ENCODE data around the gene PCID2.

PCID2 gene

DNA sequence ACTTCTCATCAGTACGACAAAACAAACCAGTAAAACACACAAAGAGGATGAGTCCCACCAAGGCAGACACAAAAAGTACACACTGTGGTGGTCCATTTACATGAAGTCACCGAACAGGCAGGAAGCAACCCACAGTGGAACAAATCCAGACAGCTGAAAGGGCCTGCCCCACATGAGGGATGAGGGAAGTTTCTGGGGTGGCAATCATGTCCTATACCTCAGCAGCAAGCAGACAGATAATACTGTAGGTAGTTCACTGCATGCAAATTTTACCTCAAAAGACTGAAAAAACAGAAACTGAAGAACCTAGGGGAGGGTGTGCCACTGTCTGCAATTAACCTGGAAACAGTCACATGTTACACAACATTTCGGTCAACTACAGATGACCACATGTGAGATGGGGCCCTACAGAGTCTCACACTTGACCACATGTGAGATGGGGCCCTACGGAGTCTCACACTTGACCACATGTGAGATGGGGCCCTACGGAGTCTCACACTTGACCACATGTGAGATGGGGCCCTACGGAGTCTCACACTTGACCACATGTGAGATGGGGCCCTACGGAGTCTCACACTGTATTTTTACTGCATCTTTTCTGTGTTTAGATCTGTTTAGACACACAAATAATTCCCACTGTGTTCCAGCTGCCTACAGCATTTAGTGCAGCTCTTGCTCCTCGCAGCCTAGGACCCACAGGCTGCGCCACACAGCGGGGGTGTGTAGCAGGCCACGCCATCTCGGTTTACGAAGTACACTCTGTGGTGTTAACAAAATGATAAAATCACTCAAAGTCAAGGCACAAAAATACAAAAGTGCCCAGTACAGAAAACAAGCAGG lies 22.2 kb downstream of the PCID2 start:
- peak overlapping the region; percentile 42 for H3K4me3 Mint-ChIP-seq
- DNase-seq (no peak), ATAC-seq (peak; percentile 73)
- H3K36me3 Mint-ChIP-seq (ENCODE audit: low read depth), result peaks cover 67% of the 10 kb centered on the region
- H3K4me1 Mint-ChIP-seq, result peaks cover 38% of the 10 kb centered on the region
- H3K27ac Mint-ChIP-seq, result peak overlapping the region; percentile 57
- no peaks in the 10 kb centered on the region for H3K27me3 Mint-ChIP-seq
- H3K9me3 Mint-ChIP-seq, result no peaks in the 10 kb centered on the region

DNA sequence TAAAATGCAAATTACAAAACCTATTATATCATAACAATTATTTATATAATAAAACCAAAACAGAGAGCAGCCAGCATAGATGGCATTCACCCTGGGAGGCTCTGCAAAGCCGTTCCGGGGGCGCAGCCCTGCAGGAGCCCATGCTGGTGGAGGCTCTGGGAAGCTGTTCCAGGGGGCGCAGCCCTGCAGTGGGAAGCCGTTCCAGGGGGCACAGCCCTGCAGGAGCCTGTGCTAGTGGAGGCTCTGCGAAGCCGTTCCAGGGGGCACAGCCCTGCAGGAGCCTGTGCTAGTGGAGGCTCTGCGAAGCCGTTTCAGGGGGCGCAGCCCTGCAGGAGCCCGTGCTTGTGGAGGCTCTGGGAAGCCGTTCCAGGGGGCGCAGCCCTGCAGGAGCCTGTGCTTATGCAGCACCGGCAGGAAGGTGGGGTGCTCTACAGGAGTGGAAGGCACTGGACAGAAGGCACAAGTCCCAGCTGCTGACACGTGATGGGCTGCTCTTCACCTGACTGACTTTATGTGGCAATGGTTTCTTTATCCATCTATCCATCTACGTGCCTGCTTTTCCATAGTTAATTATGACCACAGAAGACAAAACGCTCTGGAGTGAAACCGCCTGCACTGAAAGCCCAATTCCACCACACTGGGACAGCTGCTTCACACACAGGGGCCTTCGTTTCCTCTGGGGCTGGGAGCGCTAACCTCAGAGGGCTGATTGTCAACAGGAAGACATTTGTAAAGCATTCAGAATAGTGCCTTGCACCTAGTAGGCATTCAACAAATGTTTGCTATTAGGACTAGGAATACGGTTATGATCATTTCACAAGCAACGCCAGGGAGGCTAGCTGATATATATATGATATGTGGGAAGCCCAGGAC lies 23.7 kb downstream of the PCID2 start:
- DNase-seq (no peak), ATAC-seq (no peak)
- H3K4me3 Mint-ChIP-seq, result peak overlapping the region; percentile 51
- peaks cover 72% of the 10 kb centered on the region for H3K36me3 Mint-ChIP-seq (ENCODE audit: low read depth)
- no peaks in the 10 kb centered on the region for H3K27me3 Mint-ChIP-seq
- peaks cover 38% of the 10 kb centered on the region for H3K4me1 Mint-ChIP-seq
- no peaks in the 10 kb centered on the region for H3K9me3 Mint-ChIP-seq
- H3K27ac Mint-ChIP-seq, result peak overlapping the region; percentile 59

DNA sequence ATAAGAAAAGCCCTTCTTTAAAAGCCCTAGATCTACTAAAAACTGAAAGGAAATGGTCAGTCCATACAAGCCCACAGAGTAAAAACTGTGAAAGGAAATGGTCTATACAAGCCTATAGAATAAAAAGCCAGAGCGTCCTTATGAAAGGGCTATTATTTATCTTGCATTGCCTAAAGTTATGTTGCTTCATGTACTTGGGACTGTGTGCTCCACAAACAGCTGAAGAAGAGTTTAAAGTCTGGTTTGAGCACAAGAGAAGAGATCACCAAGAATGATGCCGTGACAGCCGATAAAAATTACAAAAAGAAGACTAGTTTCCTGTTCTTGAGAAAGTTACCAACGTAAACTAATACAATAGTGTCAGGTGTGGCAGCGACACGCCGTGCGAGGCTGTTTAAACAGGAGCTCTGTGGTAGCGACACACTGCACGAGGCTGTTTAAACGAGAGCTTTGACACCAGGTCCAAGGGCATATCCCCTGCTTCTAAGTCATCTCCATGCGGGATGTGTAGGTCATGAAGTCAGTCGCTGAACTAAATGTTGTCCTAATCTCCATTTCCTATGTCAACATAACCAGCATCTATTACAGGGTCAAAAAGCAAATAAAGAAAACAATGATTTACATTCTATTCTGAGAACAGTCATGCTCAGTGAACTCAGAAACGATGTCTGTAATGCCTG lies 24.9 kb downstream of the PCID2 start:
- no peak for DNase-seq
- Mint-ChIP-seq H3K27me3 (no peaks in the 10 kb centered on the region), H3K36me3 (ENCODE audit: low read depth) (peaks cover 70% of the 10 kb centered on the region), H3K4me3 (peak overlapping the region; percentile 6), H3K9me3 (no peaks in the 10 kb centered on the region), H3K27ac (no peak overlapping the region), H3K4me1 (peaks cover 35% of the 10 kb centered on the region)
- ATAC-seq, result no peak

DNA sequence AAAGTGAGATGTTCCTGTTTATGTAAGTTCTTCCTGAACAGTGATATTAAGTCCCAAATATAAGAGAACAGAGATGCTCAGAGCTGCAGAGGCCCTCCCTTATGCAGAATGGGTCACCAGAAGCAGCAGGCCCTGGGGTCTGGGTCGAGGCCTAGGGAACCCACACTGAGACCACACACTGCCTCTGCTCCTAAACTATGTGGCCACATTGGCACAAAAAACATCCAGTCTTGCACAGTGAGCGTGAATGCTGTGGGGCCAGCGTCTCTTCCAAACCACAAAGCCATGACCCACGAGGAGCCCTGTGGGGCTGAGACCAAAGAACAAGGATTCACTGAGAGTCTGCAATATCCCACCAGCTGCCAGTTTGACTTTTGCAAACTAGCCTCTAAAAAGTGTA lies 26.4 kb downstream of the PCID2 start:
- Mint-ChIP-seq H3K4me3 (no peak overlapping the region), H3K4me1 (peaks cover 28% of the 10 kb centered on the region), H3K27me3 (no peaks in the 10 kb centered on the region), H3K36me3 (ENCODE audit: low read depth) (peaks cover 64% of the 10 kb centered on the region), H3K9me3 (no peaks in the 10 kb centered on the region), H3K27ac (no peak overlapping the region)
- ATAC-seq (no peak), DNase-seq (no peak)

DNA sequence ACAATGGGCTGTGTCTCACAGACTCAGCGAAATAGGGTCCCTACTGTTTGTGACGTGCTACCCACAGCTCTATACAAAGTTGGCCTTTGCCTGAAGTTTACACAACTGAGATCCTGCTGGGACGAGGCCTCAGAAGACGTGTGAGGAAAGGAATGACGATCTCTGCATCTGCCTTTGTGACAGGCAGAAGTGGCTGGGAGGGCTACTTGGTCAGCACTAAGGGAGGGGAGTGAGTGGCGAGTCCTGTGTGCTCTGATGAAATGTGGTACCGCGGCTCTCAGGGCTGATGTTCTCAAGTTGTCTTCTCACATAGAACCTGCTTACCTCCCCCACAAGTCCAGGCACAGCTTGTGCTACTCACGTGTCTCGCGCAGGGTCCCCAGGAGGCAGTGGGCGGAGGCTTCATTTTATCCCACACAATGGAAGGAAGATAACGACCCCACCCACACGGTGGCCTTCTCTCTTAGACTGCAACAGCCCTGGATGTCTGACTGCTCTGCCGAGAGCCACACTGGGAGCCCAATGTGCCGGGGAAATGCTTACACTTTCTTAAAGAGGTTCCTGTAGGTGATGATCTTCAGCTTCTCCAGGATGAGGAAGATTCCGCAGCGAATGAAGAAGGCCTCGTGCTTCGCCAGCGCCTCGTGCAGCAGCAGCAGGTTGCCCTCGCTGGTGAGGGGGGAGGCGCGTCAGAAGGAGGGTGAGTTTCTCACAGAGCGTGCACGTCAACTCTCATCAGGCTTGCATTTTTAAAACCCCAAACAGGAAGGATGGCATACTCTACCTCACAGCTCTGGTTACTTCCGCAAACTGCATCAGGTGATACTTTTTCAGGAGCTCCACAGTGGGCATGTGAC lies 28.9 kb downstream of the PCID2 start:
- peaks cover 63% of the 10 kb centered on the region for H3K36me3 Mint-ChIP-seq (ENCODE audit: low read depth)
- no peaks in the 10 kb centered on the region for H3K27me3 Mint-ChIP-seq
- peaks cover 15% of the 10 kb centered on the region for H3K4me1 Mint-ChIP-seq
- no peak overlapping the region for H3K27ac Mint-ChIP-seq
- ATAC-seq (no peak), DNase-seq (no peak)
- no peak overlapping the region for H3K4me3 Mint-ChIP-seq
- H3K9me3 Mint-ChIP-seq, result no peaks in the 10 kb centered on the region

DNA sequence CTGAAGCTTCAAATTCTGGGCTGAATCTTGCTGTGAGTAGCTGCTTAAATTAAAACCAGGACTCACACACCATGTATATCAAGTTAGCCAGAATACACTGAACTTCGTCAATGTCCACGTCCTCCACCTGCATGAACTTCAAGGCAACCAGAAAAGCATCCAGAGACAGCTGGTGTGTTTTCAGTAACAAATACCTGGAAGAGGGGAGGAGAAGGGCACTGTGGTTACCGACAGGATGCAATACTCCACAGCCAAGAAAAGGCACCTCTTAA lies 29.6 kb downstream of the PCID2 start:
- H3K9me3 Mint-ChIP-seq, result no peaks in the 10 kb centered on the region
- H3K4me1 Mint-ChIP-seq, result peaks cover 12% of the 10 kb centered on the region
- no peaks in the 10 kb centered on the region for H3K27me3 Mint-ChIP-seq
- no peak overlapping the region for H3K4me3 Mint-ChIP-seq
- DNase-seq (no peak), ATAC-seq (no peak)
- H3K27ac Mint-ChIP-seq, result no peak overlapping the region
- H3K36me3 Mint-ChIP-seq (ENCODE audit: low read depth), result peaks cover 67% of the 10 kb centered on the region

DNA sequence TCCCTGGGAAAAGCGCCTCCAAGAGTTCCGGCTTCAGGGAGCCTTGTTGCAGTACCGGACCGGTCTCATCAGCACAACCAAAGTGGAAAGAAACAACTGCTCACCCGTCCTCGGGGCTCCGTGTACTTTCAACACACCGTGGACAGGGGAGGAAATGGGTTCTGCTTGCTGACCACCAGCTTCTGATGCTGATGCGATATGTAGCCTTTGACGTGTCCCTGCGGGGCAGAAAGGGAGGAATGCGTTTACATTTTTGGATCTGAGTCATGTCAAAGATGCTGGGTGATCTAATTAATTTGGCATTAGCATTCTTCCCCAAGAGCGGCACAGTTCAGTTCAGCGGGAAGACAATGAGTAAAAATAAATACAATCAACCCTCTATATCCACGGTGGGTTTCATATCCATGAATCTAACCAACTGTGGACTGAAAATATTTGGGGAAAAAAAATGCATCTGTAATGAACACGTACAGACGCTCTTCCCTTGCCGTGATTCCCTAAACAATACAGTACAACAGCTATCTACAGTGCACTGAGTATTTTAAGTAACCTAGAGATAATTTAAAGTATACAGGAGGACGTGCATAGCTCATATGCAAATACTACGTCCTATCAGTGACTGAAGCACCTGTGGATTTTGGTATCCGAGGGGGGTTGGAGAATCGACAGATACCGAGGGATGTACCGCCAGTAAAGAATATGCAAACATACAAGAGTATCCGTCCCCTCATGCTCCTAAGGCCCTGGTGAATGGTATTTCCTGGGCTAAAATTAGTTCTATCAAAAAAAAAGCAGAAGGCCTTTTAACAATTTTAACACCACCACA lies 30.2 kb downstream of the PCID2 start:
- DNase-seq (no peak), ATAC-seq (no peak)
- H3K36me3 Mint-ChIP-seq (ENCODE audit: low read depth), result peaks cover 61% of the 10 kb centered on the region
- no peaks in the 10 kb centered on the region for H3K27me3 Mint-ChIP-seq
- H3K4me3 Mint-ChIP-seq, result no peak overlapping the region
- H3K27ac Mint-ChIP-seq, result no peak overlapping the region
- no peaks in the 10 kb centered on the region for H3K9me3 Mint-ChIP-seq
- peaks cover 10% of the 10 kb centered on the region for H3K4me1 Mint-ChIP-seq

DNA sequence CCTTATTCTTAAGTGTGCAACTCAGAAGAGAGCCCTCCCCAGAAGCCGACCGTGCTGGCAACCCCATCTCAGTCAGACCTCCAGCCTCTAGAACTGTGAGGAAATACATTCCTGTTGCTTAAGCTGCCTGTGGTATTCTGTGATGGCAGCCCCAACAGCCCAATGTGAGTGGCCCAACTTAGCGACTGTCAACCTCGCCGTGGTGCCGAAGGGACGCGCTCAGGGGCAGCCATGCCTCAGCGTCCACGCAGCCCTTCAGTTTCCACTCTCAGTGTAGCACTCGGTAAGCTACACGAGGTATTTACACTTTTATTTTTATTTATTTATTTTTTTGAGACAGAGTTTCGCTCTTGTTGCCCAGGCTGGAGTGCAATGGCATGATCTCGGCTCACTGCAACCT lies 31.6 kb downstream of the PCID2 start:
- ATAC-seq, result no peak
- peaks cover 10% of the 10 kb centered on the region for H3K4me1 Mint-ChIP-seq
- DNase-seq, result no peak
- H3K27ac Mint-ChIP-seq, result no peak overlapping the region
- no peak overlapping the region for H3K4me3 Mint-ChIP-seq
- H3K36me3 Mint-ChIP-seq (ENCODE audit: low read depth), result peaks cover 52% of the 10 kb centered on the region
- H3K9me3 Mint-ChIP-seq, result no peaks in the 10 kb centered on the region
- no peaks in the 10 kb centered on the region for H3K27me3 Mint-ChIP-seq

DNA sequence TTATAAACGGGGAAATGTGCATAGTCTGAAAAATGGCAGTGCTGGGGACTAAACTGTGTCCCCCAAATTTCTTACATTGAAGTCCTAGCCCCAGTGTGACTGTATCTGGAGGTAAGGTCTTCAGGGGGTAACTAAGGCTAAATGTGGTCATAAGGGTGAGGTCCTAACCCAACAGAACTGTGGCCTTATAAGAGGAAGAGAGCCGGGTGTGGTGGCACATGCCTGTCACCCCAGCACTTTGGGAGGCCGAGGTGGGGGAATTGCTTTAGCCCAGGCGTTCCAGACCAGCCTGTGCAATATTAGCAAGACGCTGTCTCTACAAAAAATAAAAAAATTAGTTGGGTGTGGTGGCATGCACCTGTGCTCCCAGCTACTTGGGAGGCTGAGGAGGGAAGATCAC lies 32.2 kb downstream of the PCID2 start:
- peaks cover 47% of the 10 kb centered on the region for H3K36me3 Mint-ChIP-seq (ENCODE audit: low read depth)
- ATAC-seq (peak; percentile 70), DNase-seq (peak; percentile 44)
- H3K4me3 Mint-ChIP-seq, result no peak overlapping the region
- H3K9me3 Mint-ChIP-seq, result no peaks in the 10 kb centered on the region
- no peaks in the 10 kb centered on the region for H3K27me3 Mint-ChIP-seq
- peaks cover 10% of the 10 kb centered on the region for H3K4me1 Mint-ChIP-seq
- peak overlapping the region; percentile 68 for H3K27ac Mint-ChIP-seq

DNA sequence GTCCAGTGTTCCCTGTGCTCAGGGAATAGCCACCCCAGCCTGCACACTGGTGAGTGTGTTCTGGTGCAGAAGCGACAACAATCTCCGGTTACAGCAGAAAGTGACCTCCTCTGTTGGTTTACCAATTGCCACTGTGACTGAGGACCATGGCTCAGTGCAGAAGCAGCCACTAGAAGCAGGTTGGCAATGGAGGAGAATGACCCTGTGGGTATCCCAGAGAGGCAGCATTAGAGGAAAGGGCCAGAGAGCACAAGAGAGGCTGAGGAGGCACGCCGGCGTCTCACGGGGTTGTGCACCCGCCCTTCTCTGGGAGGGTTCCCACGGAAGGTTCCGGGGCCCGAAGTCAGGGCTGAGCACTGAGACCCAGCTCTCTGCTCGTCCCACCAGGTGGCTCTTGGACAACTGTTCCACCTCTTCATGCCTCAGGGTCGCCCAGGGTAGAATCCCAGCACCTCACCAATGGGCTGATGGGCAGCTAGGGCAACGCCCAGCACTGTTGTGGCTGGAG lies 36.0 kb downstream of the PCID2 start:
- Mint-ChIP-seq H3K27ac (no peak overlapping the region), H3K4me1 (peaks cover 9% of the 10 kb centered on the region)
- no peak for ATAC-seq

DNA sequence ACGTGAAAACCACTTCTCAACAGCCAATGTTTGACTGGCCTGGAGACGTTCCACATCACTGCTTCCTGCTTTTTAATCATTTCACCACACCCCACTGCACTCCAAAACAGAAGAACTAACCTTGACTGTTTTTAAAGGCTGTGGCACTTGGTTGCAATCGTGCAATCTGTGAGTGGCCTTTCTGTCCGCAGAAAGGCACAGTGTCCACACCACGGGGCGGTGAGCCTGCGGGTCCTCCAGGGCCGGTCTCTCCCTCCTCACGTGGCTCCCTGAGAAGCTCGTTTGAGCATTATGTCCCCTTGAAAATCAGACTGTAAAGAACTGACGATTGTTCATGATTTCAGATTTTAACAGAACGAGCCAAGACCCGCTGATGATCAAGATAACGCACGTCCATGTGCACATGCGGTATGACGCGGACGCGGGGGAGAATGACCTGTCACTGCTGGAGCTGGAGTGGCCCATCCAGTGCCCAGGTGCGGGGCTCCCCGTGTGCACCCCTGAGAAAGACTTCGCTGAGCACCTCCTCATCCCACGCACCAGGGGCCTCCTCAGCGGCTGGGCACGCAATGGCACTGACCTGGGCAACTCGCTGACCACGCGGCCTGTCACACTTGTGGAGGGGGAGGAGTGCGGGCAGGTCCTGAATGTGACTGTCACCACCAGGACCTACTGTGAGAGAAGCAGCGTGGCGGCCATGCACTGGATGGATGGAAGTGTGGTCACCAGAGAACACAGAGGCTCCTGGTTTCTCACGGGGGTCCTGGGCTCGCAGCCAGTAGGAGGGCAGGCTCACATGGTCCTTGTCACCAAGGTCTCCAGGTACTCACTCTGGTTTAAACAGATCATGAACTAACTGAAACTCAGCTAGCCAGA lies 37.0 kb downstream of the PCID2 start:
- Mint-ChIP-seq H3K4me3 (no peak overlapping the region), H3K4me1 (peaks cover 11% of the 10 kb centered on the region), H3K36me3 (ENCODE audit: low read depth) (peaks cover 46% of the 10 kb centered on the region), H3K27me3 (no peaks in the 10 kb centered on the region), H3K9me3 (no peaks in the 10 kb centered on the region), H3K27ac (no peak overlapping the region)
- ATAC-seq, result no peak
- DNase-seq, result no peak

More for the DNA sequence above, 36.0 kb downstream of the PCID2 start:
- Mint-ChIP-seq H3K4me3 (no peak overlapping the region), H3K27me3 (no peaks in the 10 kb centered on the region), H3K36me3 (ENCODE audit: low read depth) (peaks cover 42% of the 10 kb centered on the region), H3K9me3 (no peaks in the 10 kb centered on the region)
- DNase-seq, result no peak

DNA sequence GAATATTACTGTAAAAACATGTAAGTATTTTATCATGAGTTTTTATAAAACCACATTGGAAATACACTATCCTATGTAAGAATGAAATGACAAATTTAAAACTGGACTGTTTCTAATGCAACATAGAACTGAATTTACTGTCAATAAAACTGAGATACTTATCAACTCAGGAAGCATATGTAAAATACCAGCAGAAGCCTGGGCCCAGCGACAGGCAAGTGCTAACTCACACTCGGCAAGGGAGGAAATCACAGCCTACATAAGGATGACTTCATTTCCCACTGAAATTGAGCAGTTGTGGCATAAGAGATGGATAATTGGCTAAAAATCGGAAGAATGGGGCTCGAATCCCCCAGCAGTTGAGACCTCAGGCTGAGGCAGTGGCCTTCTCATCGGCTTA lies 38.0 kb downstream of the PCID2 start:
- Mint-ChIP-seq H3K36me3 (ENCODE audit: low read depth) (peaks cover 40% of the 10 kb centered on the region), H3K27me3 (no peaks in the 10 kb centered on the region), H3K27ac (peak overlapping the region; percentile 32), H3K9me3 (no peaks in the 10 kb centered on the region), H3K4me3 (no peak overlapping the region), H3K4me1 (peaks cover 14% of the 10 kb centered on the region)
- DNase-seq, result no peak
- ATAC-seq, result no peak

Data from activated naive CD8-positive, alpha-beta T cell treated with anti-CD3 and anti-CD28 coated beads, Interleukin-2, amount 50 U/mL, for 24 hours (primary cell).